PC-9 (cell line): ENCODE measurements around the gene NEK7.

Experiments used
- CTCF ChIP-seq: fragments of 200-600 bp; sonication (generic); conservative IDR thresholded peaks from 2 replicates; pipeline ENCODE4 v1.6.1; 2017; ENCODE audit warnings: mixed run types, antibody characterized with exemption, mild to moderate bottlenecking, moderate library complexity
- EZH2 ChIP-seq: fragments of 200-600 bp; sonication (generic); IDR thresholded peaks from 2 replicates; pipeline ENCODE4 v1.8.0; 2017; ENCODE audit warnings: antibody characterized with exemption, low read depth

DNA sequence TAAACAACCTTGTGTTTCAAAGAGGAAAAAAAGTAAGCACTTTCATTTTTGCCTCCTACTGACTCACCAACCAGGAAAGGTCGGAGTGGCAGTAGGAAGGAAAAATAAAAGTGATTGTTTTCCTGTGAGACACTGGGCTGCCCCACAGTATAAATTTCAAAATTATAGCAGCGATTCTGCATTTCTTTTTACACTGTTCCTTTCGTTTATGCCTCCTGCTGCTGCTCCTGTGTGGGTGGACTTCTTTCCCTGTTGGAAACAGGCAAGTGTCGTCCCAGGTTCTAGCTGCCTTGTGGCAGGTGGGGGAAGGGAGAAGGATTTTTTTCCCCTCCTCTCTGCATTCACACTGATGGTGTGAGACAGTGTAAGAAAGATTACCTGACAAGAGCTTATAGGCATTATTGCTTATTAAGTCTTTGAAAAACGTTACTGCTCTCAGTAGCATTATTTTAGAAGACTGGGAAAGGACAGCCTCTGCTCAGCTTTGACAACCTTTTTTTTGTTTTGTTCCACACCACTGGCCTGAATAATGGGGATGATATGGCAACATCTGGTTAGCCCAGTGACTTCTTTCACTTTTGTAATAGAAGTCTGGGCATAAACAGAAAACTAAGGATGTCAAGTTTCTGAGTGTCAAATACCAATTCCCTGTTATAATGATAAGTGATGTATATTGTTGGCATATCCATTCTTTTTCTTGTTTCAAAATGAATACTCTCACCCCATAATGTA, 77.9 kb downstream of the NEK7 start:
- TF ChIP-seq CTCF: no peak
- no peak for TF ChIP-seq EZH2
